ENCODE results near the gene ZNF776. TPM values are rescaled to one million over a fixed set of nuclear protein-coding genes. Genes with fewer than 3 reads are reported as not detected.

ZNF776 gene
- total RNA-seq (10 to 100 TPM; 21.7 to 28.4 TPM), total RNA-seq (12.9 to 94.3 (median 62.9) reads per million in 172 experiments)
- 15.3 TPM for polyA plus RNA-seq (2013, experiment 1 of 2)
- polyA plus RNA-seq (2013, experiment 2 of 2): 10.9 TPM

DNA sequence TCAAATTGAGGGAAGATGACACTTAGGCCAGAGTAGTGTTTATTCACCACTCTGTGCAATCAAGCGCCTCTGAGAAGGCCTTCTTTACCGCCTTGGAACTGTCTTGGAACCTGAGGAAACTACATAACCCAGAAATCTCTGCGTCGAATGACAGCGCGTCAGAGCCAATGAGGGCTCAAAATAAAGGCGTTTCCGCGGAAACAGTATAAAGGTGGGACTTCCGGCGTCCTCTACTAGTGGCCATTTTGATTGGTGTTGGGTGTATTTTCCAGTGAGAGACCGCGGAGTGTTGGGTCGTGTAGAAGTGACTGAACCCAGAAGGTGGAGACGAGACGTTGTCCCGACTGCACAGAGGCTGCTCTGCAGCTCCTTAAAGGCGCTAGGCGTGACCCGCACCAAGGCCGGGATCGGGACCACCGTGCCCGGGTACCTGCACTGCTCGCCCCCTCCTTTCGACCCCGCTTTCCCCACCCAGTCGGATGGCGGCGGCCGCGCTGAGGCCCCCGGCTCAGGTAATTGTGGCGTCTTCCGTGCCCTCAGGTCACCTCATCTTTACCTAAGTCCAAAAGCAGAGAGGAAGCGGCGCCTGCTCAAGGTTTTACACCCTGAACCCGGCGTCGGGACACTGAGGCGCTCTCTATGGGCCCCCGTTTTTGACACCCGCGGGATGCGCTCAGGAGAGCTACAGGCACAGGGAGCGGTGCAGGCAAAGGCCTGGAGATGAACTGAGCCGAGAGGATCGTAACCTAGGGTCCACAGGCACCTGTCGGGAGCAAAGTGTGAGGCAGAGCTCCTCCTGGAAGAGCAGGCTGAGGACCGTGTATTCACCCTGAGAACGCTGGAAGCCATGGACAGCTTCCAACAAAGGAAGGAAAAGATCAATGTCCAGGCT, at the start of gene ZNF776:
ZNF776 (plus strand) TSS at position 236 of the 892 bp plus-strand sequence; CDS start at position 480, 244 bp downstream.
- H3K27me3 Mint-ChIP-seq: no peaks in the 10 kb centered on the region
- CTCF ChIA-PET: interaction anchor here (0.8 to 1.1 kb wide), 3 partner anchors 9 to 311 kb away, joined by 3 read pairs; no protein-coding TSS in a partner anchor
- peaks cover 36% of the 10 kb centered on the region for H3K36me3 ChIP-seq (ENCODE audit: insufficient read depth, low read length)
- POLR2A ChIA-PET: interaction anchor here (0.6 to 2.6 kb wide), 15 partner anchors 19 to 1378 kb away, joined by 3 to 19 read pairs (median 5); partner anchors contain the start of genes ZNF154, ZNF211, ZNF329 and ZNF417
- H3K36me3 Mint-ChIP-seq (ENCODE audit: low read depth): peaks cover 56% of the 10 kb centered on the region
- peak within 1 kb of the TSS; percentile 90 for H3K27ac Mint-ChIP-seq
- H3K4me1 ChIP-seq (ENCODE audit: insufficient read depth, low read length): peaks cover 22% of the 10 kb centered on the region
- peaks cover 40 to 52% of the 10 kb centered on the region in 2 experiments for H3K9me3 ChIP-seq (ENCODE audit: control insufficient read depth in 1 of 2, insufficient read depth in 1 of 2, low read length in 2 of 2)
- intact Hi-C loops (cut with DNase I, micrococcal nuclease): loop anchor here (1.0 kb wide), 3 partner anchors 20 to 67 kb away; partner anchors contain the start of genes ZNF671 (in 2 of the 2), ZNF552 (in 1 of the 2) and ZNF586 (in 1 of the 2)
- H3K4me3 Mint-ChIP-seq: peak within 1 kb of the TSS; percentile 94
- H3K27me3 ChIP-seq (ENCODE audit: control insufficient read depth in 1 of 2, insufficient read depth in 2 of 2, low read length in 2 of 2): no peaks in the 10 kb centered on the region
- peaks cover 48% of the 10 kb centered on the region for H3K4me1 Mint-ChIP-seq (ENCODE audit: low read depth)
- ATAC-seq (ENCODE audit: poor library complexity): peak; percentile 97
- TF ChIP-seq, protein P1, sequence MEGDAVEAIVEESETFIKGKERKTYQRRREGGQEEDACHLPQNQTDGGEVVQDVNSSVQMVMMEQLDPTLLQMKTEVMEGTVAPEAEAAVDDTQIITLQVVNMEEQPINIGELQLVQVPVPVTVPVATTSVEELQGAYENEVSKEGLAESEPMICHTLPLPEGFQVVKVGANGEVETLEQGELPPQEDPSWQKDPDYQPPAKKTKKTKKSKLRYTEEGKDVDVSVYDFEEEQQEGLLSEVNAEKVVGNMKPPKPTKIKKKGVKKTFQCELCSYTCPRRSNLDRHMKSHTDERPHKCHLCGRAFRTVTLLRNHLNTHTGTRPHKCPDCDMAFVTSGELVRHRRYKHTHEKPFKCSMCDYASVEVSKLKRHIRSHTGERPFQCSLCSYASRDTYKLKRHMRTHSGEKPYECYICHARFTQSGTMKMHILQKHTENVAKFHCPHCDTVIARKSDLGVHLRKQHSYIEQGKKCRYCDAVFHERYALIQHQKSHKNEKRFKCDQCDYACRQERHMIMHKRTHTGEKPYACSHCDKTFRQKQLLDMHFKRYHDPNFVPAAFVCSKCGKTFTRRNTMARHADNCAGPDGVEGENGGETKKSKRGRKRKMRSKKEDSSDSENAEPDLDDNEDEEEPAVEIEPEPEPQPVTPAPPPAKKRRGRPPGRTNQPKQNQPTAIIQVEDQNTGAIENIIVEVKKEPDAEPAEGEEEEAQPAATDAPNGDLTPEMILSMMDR (IDR thresholded peaks at IDR 0.05): no peak
- H3K27ac ChIP-seq (ENCODE audit: low read depth in 1 of 2, low read length in 2 of 2): peak within 1 kb of the TSS; percentile 56 to 78
- H3K9me3 Mint-ChIP-seq: peaks cover 24% of the 10 kb centered on the region
- H3K4me3 ChIP-seq (ENCODE audit: low read length): peak within 1 kb of the TSS; percentile 83
- DNase-seq: peak; percentile 65 to 94 (median 74)

DNA sequence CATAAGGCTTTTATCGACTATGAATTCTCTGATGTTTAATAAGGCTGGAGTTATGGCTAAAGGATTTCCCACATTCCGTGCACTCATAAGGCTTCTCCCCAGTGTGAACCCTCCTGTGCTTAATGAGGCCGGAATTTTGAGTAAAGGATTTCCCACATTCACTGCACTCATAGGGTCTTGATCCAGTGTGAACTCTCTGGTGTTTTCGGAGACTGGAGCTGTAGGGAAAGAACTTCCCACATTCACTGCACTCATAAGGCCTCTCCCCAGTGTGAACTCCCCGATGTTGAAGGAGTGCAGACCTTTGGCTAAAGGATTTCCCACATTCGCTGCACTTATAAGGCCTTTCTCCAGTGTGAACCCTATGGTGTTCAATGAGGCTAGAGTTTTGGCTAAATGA, 45.0 kb upstream of the ZNF776 start:
- TF ChIP-seq, protein P1 (IDR thresholded peaks at IDR 0.05): no peak
- intact Hi-C loops (cut with DNase I, micrococcal nuclease): no loop called here
- Mint-ChIP-seq H3K27me3 (no peaks in the 10 kb centered on the region), H3K4me1 (ENCODE audit: low read depth) (peaks cover 18% of the 10 kb centered on the region), H3K9me3 (peaks cover 27% of the 10 kb centered on the region), H3K36me3 (ENCODE audit: low read depth) (peaks cover 97% of the 10 kb centered on the region), H3K27ac (no peak overlapping the region), H3K4me3 (no peak overlapping the region)
- Histone ChIP-seq H3K36me3 (ENCODE audit: insufficient read depth, low read length) (peaks cover 37% of the 10 kb centered on the region), H3K4me3 (ENCODE audit: low read length) (no peak overlapping the region), H3K27me3 (ENCODE audit: control insufficient read depth in 1 of 2, insufficient read depth in 2 of 2, low read length in 2 of 2) (no peaks in the 10 kb centered on the region), H3K27ac (ENCODE audit: low read depth in 1 of 2, low read length in 2 of 2) (no peak overlapping the region), H3K4me1 (ENCODE audit: insufficient read depth, low read length) (no peaks in the 10 kb centered on the region), H3K9me3 (ENCODE audit: control insufficient read depth in 1 of 2, insufficient read depth in 1 of 2, low read length in 2 of 2) (peaks cover 57 to 95% of the 10 kb centered on the region in 2 experiments)
- ChIA-PET POLR2A (no interaction called here), CTCF (no interaction called here)
- ATAC-seq (ENCODE audit: poor library complexity): no peak
- no peak for DNase-seq

DNA sequence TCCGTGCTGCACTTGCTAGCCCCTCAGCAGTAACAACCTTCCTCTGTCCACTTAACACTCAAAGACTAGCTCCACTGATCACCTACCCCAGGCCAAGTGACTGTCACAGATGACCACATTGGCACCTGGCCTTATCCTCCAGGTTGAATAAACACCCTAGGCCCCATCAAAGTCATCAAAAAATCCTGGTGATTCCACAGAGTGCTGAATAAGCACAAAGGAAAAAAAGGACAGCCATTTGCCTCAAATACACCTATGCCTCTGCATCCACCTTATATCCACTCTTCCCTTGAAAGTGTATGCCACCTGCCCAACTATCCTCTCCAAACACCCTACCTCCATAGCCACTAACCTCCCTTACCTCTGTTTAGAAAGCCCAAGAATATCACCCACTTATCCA, 40.3 kb upstream of the ZNF776 start:
- peaks cover 30% of the 10 kb centered on the region for H3K9me3 Mint-ChIP-seq
- CTCF ChIA-PET: no interaction called here

More for the DNA sequence above, 40.3 kb upstream of the ZNF776 start:
- Mint-ChIP-seq H3K4me1 (ENCODE audit: low read depth) (peaks cover 44% of the 10 kb centered on the region), H3K27ac (no peak overlapping the region), H3K27me3 (no peaks in the 10 kb centered on the region), H3K36me3 (ENCODE audit: low read depth) (peaks cover 89% of the 10 kb centered on the region), H3K4me3 (no peak overlapping the region)
- H3K9me3 ChIP-seq (ENCODE audit: control insufficient read depth in 1 of 2, insufficient read depth in 1 of 2, low read length in 2 of 2): peaks cover 74 to 87% of the 10 kb centered on the region in 2 experiments
- no peaks in the 10 kb centered on the region for H3K27me3 ChIP-seq (ENCODE audit: control insufficient read depth in 1 of 2, insufficient read depth in 2 of 2, low read length in 2 of 2)
- no peak overlapping the region for H3K27ac ChIP-seq (ENCODE audit: low read depth in 1 of 2, low read length in 2 of 2)
- peaks cover 29% of the 10 kb centered on the region for H3K36me3 ChIP-seq (ENCODE audit: insufficient read depth, low read length)
- TF ChIP-seq, protein P1 (IDR thresholded peaks at IDR 0.05): no peak
- intact Hi-C loops (cut with DNase I, micrococcal nuclease): no loop called here
- POLR2A ChIA-PET: interaction anchor here (3.6 kb wide), 1 partner anchor 24 kb away, joined by 42 read pairs; the partner anchor contains the start of gene ZNF551
- DNase-seq (no peak), ATAC-seq (ENCODE audit: poor library complexity) (no peak)
- H3K4me1 ChIP-seq (ENCODE audit: insufficient read depth, low read length): peaks cover 10% of the 10 kb centered on the region
- H3K4me3 ChIP-seq (ENCODE audit: low read length): no peak overlapping the region
